Measurements from ENCODE around the gene LIX1L.

LIX1L gene

DNA sequence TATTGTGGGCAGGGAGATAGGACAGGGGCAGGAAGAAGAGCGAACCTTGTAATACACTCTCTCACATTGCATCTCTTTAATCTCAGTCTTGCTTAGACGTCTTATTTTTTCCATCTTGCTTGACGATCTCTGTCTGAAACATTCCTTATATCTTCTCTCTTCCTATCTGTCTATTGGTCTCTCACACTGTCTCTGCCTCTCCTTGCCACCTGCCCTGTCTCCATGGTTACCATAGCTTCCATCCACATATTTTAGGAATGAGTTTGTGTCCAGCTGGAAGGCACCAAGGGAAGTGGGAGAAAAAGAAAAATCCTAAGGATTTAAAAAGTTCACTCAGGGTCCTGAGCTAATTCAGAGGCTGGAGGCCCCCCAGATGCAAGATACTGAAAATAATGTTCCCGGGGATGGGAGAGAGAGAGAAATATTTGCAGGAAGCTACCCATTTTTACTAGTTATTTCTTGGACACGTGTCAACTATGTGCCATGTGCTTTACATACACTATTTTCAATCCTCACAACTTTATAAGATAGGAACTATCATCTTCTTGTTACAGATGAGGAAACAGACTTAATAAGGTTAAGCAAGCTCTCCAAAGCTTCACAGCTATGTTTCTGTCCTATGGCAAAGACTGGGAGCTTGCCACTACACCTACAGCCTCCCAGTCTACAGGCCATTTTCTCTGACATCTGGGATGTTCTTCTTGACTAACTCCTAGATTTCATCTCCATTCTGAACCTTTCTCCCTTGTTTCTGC lies 5.6 kb upstream of the LIX1L start:
- DNase-seq (ENCODE audit: low read depth in 3 of 3, low spot score in 1 of 3), result no peak

DNA sequence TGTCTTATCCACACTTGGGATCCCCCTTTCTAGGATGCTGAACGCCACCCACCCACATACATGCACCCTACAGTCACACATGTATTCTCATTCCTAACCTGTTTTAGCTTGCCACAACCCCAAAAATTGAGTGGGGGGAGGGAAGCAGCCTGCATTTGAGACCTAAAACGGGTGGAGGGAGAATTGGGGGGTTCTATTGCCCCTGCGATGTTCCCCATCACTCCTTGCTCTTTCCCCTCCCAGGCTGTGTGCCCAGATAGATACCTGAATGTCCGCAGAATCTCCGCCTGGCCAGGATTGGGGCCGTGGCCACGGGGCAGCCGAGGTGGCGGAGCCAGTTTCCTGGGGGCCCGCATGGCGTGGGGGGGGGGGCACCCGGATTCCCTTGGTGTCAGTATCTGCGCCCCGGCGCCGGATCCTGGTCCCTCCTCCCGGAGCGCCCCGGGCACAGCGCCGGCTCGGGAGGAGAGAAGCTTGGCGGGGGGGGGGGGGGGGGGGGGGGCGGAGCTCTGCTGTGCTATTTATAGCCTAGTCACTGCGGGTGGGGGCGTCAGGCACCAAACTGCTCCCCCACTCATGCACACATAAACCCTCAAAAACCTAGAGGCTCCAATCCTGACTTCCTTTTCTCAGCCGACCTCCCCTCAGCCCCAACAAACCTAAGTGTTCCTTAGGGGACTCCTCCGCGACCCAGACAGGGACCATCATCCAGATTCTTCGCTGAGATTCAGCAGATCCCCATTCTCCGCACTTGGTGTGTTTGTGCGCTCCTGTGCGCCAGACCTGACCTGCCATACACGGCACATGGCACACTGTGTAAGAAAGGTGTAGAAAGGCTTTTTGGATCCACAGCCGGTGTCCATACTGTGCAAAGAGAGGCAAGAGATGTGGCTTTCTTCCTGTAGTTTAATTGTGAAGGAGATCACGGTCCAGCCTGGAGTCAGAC lies 4.6 kb upstream of the LIX1L start:
- no peak for DNase-seq (ENCODE audit: low read depth in 3 of 3, low spot score in 1 of 3)

DNA sequence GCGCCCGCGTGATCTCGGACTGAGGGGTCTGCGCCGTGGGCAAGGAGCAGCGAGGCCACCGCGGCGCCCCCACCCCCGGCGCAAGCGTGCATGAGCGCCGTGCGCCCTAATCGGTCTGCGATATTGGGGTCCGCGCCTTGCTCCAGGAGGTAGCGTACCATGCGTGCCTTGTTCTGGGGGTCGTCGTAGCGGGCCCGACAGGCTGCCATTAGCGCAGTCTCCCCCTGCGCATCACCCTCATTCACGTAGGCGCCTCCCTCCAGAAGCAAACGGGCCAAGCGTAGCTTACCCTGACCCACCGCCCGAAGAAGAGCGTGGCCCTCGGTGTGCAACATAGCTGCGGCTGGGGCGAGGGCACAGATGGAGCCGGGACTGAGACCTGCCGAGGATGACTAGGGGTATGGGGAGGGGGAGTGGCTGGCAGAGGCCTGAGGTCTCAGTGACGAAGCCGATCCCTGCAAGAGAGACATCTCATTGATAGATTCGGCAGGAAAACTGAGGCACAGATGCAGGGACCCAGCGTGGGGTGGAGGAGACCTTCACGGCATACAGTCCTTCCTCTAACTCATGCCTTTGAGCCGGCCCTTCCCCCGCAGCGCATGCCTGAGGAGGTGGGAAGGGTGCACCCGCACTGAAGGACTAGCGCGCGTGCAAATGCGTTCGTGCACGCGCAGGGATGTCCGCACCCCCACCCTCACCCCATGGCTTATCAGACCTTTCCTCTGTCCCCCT lies 3.8 kb upstream of the LIX1L start:
- no peak for DNase-seq (ENCODE audit: low read depth in 3 of 3, low spot score in 1 of 3)

DNA sequence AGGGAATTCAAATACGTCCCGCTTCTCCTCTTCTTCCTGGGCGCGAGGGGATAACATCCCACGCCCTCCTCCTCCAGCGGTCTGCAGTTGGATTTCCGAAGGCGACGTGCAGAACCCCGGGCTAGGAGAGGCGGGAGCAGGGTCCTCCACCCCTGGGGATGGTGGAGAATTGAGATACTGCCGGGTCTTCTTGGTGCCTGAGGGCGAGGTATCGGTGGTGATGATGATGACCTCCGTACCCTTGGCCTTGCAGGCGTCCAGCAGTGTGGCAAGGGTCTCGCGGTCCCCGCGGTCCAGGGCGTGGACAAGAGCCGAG lies 3.2 kb upstream of the LIX1L start:
- DNase-seq (ENCODE audit: low read depth in 3 of 3, low spot score in 1 of 3), result no peak

DNA sequence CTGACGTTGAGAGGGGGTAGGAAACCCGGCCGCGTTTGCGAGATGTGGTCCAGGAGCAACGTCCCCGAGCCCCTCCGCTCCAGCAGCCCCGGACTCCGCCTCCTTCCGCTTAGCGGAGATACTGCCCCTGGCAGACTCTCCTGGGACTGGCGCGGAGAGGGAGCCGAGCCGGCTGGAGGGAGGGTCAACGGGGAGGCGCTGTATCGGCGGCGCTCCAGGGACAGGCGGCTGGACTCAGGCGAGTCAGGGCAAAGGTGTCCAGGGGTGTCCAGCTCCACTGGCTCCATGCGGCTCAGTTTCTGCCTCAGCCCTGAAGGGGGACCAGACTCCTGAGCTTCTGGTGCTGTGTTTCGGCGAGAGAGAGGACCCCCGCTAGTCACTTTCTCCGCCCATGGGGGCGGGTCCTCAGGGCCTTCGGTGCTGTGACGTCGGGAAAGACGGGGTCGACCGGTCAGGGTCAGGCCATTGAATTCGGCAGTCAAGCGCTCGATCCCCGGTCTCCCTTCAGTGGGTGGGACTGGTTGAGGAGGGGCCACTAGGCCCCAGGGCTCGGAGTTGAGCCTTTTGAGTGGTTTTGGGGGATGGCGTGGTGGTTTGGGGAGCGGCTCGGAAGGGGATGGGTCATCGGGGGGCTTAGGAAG lies 2.8 kb upstream of the LIX1L start:
- no peak for DNase-seq (ENCODE audit: low read depth in 3 of 3, low spot score in 1 of 3)

DNA sequence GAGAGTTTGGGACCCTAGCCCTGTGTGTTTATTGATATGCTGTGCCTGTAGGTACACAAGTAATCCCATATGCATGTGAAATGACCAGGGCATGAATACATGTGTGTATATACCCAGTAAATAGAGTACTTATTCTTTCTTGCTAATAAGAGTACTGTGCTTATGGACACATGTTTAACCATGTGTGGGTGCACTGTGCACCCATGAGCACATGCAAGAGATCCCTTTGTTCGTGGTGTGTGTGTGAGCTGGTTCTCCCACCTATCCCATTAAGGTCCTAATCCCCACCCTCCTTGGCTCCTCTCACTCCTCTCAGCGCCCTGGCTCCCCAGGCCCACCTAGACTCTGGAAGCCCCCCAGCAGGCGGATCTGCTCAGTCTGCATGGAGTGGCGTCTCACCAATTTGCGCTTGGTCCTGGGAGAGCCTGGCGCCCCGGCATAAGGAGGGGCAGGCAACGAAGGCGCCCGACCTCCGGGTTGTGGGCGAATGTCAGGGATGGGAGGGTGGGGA lies 2.2 kb upstream of the LIX1L start:
- no peak for DNase-seq (ENCODE audit: low read depth in 3 of 3, low spot score in 1 of 3)

DNA sequence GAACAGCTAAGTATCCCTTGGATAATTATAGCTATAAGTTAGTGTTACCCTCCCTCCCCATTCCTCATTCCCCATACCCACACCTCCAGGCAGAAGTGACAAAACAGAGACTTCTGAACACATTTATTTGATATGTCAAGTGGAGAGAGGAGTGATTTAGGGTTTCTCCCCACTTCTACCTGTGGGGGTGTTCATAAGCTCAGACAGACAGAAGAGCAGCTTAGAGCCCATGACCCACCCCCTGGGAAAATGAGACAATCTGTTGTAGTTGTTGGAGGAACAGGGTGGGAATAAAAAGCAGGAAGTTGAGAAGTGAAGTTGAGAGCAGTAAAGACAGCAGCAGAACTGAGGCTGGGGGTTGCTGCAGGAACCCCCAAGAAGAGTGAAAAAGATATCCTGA lies 1.5 kb upstream of the LIX1L start:
- DNase-seq (ENCODE audit: low read depth in 3 of 3, low spot score in 1 of 3), result no peak

DNA sequence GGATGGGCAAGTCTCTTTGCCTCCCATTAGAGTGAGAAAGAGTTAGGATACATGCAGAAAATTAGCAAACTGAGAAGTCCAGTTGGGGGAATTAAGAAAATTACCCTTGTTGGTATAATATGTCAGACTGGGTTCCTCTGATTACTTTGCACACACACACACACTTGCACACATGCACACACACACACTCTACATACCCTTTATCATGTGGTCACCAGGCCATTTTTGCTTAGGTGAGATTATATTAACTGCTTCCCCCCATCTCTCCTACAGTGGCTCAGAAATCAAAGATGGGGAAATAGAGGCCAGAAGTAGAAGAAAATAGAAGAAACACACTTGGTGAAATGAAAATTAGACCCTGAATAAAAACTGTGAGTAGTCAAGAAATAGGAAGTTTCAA lies 917 bp upstream of the LIX1L start:
- DNase-seq (ENCODE audit: low read depth in 3 of 3, low spot score in 1 of 3), result no peak

DNA sequence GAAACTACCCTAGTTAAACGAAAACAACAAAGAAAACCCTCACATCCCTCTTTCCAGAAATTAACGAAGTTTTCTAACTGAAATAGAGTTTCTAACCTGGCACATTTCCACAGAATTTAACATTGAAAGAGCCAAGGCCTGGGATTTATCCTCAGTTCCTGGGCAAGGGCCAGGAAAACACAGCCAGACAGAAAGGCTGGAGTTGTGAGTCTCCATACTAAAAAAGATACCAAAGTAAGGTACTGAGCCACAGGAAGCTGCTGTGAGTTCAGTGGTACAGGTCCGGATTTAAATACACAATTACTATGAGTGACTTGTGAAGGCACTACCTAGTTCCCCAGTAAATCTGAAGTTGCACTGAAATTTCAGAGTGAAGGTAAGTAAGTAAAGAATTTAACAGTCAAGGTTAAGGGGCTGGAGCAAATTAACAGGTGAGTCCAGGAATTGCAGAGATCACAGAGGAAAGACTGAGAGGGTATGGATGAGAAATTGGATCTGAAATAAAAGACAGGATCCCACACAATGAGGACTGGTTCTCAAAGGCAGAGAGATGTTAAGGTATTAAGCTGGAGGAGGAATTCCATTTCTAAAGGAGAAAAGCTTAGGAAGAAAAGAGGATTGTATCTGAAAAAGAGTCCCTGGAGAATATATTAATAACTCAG lies 905 bp downstream of the LIX1L start:
- DNase-seq (ENCODE audit: low read depth in 3 of 3, low spot score in 1 of 3), result no peak

DNA sequence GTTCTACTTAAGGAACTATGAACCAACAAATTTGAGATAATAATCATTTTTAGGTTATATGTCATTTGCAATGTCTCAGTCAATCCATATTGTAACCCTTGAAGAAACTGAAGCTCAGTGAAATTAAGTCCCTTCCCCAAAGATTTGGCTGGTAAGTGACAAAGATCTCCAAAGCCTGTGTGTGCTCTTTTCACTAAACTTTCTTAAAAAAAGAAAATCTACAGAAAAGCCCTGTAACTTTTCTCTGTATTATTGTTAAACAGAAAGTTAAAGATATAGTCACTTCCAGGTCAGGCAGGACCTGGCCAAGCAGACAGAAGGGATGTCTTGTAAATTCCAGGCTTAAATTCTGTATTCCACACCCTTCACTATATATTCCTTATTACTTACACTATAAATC lies 1.5 kb downstream of the LIX1L start:
- no peak for DNase-seq (ENCODE audit: low read depth in 3 of 3, low spot score in 1 of 3)

DNA sequence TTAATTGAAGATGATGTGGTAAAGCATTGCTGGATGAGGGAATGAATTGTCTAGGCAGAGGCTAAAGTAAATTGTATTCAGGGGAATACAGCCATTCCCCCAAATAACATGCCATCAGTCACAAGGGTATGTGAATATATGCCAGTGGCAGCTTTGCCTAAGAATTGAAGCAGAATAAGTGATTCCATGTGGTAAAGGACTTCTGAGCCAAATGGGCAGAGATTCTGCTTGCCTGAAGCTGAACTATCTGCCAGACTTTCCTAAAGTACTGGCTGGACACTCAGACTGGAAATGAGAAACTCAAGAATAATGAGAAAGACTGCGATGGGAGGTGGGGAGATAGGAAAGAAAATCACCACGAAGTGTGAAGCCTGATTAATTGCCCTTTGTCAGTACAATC lies 2.4 kb downstream of the LIX1L start:
- no peak for DNase-seq (ENCODE audit: low read depth in 3 of 3, low spot score in 1 of 3)

DNA sequence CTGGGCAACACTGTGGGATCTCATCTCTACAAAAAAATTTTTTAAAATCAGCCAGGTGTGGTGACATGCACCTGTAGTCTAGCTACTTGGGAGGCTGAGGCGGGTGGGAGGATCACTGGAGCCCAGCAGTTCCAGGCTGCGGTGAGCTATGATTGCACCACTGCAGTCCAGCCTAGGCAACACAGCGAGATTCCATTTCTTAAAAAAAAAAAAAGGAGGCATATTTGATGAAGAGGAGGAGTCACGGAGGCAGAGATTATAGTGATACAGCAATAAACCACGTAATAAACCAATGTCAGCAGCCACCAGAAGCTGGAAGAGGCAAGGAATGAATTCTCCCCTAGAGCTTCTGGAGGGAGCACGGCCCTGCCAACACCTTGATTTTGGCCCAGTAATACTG lies 4.0 kb downstream of the LIX1L start:
- no peak for DNase-seq (ENCODE audit: low read depth in 3 of 3, low spot score in 1 of 3)

DNA sequence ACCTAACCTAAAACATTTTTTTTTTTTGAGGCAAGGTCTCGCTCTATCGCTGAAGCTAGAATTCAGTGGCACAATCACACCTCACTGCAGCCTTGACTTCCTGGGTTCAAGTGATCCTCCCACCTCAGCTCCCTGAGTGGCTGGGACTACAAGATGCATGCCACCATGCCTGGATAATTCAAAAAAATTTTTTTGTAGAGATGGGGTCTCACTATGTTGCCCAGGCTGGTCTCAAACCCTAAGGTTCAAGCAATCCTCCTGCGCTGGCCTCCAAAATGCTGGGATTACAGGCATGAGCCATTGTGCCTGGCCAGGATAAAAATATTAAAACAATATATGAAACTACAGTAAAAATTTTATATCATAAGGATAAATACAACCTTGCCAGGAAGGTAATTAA lies 4.9 kb downstream of the LIX1L start:
- no peak for DNase-seq (ENCODE audit: low read depth in 3 of 3, low spot score in 1 of 3)

DNA sequence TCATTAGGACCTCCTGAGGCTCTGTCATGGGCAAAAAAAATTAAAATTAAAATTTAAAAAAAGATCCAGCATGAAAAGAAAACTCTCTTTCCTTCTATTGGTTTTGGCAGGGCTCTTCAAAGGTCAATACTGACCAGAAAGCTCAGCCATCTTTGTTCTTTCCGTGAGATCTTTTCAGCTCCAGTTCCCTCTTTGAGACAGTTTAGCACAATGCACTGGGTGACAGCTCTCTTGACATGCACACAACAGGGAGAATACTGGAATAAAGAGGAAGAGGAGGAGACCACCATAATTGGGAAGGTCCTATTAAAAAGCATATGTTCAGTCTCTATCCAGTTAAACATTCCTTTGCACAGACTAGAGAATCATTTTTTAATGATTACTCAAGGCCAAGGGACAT lies 6.3 kb downstream of the LIX1L start:
- no peak for DNase-seq (ENCODE audit: low read depth in 3 of 3, low spot score in 1 of 3)

DNA sequence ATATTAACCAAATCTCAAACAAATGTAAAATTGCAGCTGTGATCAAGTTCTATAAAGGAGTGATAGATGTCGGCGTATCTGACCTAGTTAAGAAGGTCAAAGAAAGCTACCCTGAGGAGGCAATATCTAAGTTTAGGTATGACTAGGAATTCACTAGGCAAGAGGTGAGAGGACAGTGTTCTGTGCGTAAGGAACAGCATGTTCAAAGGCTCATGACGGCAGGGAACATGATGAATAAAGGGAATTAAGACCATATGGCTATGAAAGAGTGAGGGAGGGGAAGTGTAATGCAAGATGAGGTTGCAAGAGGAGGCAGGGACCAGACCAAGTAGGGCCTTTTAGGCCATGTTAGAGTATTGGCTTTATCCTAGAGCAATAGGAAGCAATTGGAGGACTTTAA lies 8.6 kb downstream of the LIX1L start:
- no peak for DNase-seq (ENCODE audit: low read depth in 3 of 3, low spot score in 1 of 3)

DNA sequence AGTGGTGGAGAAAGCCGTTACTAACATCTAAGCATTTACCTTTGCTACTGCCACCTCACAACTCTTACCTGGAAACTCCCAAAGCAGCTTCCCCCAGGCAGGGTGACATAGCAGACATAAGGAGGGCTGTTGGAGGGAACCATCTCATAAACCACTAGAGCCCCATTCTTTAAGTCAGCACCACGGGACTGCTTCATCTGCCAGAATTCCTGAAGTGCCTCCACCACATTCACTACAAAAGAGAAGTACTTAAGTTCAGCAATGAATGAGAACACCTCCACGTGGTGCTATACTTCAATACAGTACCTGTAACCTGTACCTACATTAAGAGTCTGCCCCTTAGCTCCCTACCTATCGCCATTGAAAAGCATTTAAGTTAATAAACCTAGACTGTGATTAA lies 10.3 kb downstream of the LIX1L start:
- no peak for DNase-seq (ENCODE audit: low read depth in 3 of 3, low spot score in 1 of 3)

DNA sequence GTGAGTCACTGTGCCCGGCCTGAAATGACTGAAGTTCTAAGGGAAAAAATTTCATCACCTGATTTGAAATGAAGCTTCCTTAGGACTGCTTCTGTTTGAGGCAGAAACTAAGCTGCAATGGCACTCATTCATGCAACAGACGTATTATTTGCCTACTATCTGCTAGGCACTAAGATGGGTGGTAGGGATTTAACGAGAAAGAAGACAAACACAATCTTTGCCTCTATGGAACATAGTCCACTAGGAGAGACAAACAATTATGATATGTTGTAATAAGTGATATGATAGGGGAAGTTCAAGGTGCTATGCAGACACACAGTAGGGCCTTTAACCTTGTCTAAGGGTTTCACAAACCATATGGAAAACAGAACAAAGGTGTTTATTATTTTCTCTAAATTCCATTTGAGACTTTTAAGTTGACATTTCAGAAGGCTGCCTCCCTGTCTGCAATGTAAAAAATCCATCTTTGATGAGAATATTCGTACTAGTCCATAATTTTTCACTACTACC lies 11.3 kb downstream of the LIX1L start:
- no peak for DNase-seq (ENCODE audit: low read depth in 3 of 3, low spot score in 1 of 3)

DNA sequence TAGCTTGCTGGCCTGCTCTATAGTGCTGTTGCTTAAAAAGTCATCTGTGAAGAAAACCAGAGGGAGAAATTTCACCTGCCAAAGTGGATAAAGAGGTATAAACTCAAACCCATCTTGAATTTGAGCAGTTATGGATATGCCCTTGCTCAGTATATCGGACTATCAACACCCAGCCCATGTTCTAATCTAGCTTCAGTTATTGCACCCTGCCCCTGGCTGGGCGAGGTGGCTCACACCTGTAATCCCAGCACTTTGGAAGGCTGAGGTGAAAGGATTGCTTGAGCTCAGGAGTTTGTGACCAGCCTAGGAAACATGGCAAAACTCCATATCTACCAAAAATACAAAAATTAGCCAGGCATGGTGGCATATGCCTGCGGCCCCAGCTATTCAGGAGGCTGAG lies 13.3 kb downstream of the LIX1L start:
- no peak for DNase-seq (ENCODE audit: low read depth in 3 of 3, low spot score in 1 of 3)

DNA sequence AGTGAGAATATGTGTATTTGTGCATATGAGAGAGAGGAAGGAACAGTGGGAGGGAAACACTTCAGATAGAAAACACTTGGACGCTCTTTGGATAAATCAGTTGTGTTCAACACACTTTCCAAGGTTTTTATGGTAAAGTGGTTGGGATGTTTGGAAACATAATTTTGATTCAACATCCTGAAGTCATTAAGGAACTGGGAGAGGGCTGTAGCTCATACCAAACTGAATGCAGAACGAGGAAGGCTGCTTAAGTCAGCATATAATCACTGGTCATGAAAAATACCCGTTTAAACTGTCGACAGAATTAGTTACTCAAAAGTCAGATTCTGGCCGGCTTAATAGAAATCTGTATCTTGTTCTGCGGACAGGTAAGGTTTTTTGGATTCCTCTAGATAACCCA lies 14.9 kb downstream of the LIX1L start:
- no peak for DNase-seq (ENCODE audit: low read depth in 3 of 3, low spot score in 1 of 3)

DNA sequence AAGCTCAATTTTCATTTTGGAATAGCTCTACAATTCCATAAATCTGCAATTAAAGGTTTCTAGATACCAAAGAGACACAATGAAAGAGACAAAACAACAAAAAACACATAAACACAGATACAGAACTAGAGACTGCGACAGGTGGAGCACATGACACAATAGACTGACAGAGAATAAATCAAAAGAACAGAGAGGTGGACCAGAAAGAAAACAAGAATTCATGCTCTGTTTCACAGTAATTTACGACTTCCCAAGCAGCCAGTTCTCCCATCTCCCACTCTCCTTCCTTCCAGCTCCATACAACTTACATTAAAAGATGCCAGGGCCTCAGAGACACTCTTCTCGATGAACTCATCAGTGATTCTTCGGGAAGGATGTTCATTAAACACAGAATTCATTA lies 15.4 kb downstream of the LIX1L start:
- DNase-seq (ENCODE audit: low read depth in 3 of 3, low spot score in 1 of 3), result no peak

DNA sequence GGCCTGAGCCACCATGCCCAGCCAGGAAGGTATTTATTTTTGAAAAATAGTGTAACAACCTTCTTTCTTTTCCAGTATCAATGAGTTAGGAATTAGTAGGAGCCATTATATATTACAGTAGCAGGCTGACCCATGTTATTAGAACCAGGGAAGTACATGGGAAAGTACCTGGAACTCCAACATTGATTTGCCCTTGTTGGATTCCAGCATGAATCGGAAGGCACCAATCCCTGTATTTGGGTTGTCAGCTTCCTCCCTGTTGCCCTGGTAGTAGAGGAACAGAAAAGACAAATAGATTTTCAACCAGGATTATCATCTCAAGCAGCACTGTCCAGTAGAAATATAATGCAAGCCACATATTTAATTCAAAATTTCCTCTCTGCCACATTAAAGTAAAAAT lies 20.4 kb downstream of the LIX1L start:
- no peak for DNase-seq (ENCODE audit: low read depth in 3 of 3, low spot score in 1 of 3)

Measured in stimulated activated CD4-positive, alpha-beta T cell treated with anti-CD3 and anti-CD28 coated beads, TNF-alpha, amount 100 ng/mL, for 1 hour (primary cell).